Fibroblast of pulmonary artery (primary cell): ENCODE measurements around the gene NBAS.

ENCODE experiments used
- DNase-seq: peaks from one replicate; pipeline ENCODE4 v3.0.0-alpha.2; 2010; ENCODE audit warnings: low read depth
- H3K4me3 ChIP-seq: replicated peaks from 2 replicates; pipeline ENCODE4 v1.5.1; 2011; ENCODE audit warnings: low read depth, mild to moderate bottlenecking, control low read depth, low read length, moderate library complexity
- CTCF ChIP-seq: IDR thresholded peaks from 2 replicates; pipeline ENCODE4 v1.5.1; 2011; ENCODE audit warnings: mild to moderate bottlenecking, control low read depth, low read length, inconsistent platforms; ENCODE audit errors: missing control alignments

Gene NBAS

GRCh38 chr2:15184491-15184890, 376.6 kb downstream of the NBAS start:
- DNase-seq: no peak
- no peak for TF ChIP-seq CTCF
- no peak overlapping the region for H3K4me3 ChIP-seq

DNA sequence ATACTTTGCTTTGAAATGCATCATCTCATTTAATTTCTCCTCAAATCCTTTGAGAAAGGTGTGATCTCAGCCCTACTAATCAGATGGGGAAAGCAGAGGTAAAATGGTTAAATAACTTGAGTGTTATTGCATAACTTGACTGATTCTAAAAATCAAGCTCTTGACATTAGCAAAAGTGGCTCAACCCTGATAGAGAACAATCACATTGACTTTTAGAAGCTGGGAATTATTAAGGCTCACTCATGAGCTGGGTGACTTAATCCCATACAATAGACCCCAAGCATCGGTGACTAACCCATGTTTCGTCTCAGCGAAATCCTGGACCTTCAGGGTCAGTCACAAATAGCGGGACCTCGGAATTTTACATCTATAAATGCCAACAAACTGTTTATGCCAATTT, 378.9 kb downstream of the NBAS start:
- DNase-seq: no peak
- no peak overlapping the region for H3K4me3 ChIP-seq
- TF ChIP-seq CTCF: no peak

DNA sequence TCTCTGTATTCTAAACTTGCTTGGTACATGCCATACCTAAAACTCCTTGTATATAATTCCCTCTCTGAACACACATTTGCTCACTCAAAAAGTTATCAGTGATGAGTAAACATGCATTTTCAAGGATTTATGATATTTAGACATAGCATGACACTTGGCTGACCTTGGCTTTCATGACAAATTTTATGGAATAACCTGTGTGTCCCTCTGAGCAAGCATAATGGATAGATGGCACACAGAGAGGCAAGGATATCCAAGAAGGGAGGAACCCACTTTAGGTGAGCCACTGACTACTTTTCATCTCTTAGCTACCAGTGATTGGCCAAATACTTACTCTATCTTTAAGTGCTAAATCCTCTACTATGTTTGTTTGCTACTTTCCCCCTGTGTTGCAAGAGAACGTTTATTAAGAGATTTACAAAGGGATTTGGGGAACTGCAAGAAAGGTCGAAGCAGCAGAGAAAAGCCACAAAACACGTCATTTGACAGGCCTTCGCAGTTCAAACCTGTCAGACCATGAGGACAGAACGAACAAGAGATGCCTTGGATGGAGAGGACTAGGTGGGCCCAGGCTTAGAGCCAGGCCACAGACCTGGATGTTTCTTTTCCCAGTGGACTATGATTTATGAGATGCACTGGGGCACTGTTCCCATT, 379.9 kb downstream of the NBAS start:
- DNase-seq: no peak
- TF ChIP-seq CTCF: no peak
- H3K4me3 ChIP-seq: no peak overlapping the region

- no peak overlapping the region for H3K4me3 ChIP-seq
- TF ChIP-seq CTCF: no peak
- no peak for DNase-seq
These were observed 380.8 kb downstream of the NBAS start for GRCh38 chr2:15180379-15180778.

- no peak for TF ChIP-seq CTCF
- H3K4me3 ChIP-seq: no peak overlapping the region
- no peak for DNase-seq
These were observed 382.2 kb downstream of the NBAS start for GRCh38 chr2:15178946-15179345.

GRCh38 chr2:15177103-15177502, 384.0 kb downstream of the NBAS start:
- DNase-seq: peak; percentile 5
- H3K4me3 ChIP-seq: no peak overlapping the region
- TF ChIP-seq CTCF: no peak

GRCh38 chr2:15176604-15177003, 384.5 kb downstream of the NBAS start:
- H3K4me3 ChIP-seq: no peak overlapping the region
- no peak for TF ChIP-seq CTCF
- DNase-seq: no peak
